Central memory CD4-positive, alpha-beta T cell (primary cell): ENCODE results near the gene BRCA2.
"Not testable (repeated sequence)": the region's sequence is repeated elsewhere in the genome, so short reads cannot be mapped to it uniquely, and the experiment has no call there.

ENCODE experiments used
- DNase-seq: peaks from one replicate; pipeline ENCODE4 v3.0.0; 2022

Gene BRCA2

DNA sequence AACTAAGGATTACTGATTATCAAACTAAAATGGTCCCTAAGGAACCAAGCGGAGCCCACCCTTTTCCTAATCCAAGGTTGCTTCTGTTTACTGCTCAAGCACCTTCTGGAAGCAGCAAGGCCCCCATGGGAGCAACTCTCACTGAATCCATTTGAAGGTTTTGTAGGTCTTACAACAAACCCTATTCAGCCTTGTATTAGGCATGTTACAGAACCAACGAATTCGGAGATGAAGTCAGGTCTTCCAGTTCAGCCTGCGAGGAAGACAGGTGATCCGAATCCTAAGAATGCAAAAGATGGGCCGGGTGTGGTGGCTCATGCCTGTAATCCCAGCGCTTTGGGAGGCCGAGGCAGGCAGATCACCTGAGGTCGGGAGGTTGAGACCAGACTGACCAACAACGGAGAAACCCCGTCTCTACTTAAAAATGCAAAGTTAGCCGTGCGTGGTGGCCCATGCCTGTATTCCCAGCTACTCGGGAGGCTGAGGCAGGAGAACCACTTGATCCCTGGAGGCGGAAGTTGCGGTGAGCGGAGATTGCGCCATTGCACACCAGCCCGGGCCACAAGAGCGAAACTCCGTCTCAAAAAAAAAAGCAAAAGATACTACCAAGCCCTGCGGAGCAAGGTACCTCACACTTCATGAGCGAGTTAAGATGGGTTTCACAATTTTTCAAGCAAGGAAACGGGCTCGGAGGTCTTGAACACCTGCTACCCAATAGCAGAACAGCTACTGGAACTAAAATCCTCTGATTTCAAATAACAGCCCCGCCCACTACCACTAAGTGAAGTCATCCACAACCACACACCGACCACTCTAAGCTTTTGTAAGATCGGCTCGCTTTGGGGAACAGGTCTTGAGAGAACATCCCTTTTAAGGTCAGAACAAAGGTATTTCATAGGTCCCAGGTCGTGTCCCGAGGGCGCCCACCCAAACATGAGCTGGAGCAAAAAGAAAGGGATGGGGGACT lies 754 bp upstream of the BRCA2 start:
- peak; percentile 71 for DNase-seq

GRCh38 chr13:32316028-32316339 lies 676 bp downstream of the BRCA2 start:
- DNase-seq, result no peak

DNA sequence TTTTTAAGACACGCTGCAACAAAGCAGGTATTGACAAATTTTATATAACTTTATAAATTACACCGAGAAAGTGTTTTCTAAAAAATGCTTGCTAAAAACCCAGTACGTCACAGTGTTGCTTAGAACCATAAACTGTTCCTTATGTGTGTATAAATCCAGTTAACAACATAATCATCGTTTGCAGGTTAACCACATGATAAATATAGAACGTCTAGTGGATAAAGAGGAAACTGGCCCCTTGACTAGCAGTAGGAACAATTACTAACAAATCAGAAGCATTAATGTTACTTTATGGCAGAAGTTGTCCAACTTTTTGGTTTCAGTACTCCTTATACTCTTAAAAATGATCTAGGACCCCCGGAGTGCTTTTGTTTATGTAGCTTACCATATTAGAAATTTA lies 1.2 kb downstream of the BRCA2 start:
- DNase-seq, result no peak

- no peak for DNase-seq
Measured at GRCh38 chr13:32317716-32318465, 2.6 kb downstream of the BRCA2 start.

GRCh38 chr13:32320528-32320927 lies 5.2 kb downstream of the BRCA2 start:
- DNase-seq, result no peak

DNA sequence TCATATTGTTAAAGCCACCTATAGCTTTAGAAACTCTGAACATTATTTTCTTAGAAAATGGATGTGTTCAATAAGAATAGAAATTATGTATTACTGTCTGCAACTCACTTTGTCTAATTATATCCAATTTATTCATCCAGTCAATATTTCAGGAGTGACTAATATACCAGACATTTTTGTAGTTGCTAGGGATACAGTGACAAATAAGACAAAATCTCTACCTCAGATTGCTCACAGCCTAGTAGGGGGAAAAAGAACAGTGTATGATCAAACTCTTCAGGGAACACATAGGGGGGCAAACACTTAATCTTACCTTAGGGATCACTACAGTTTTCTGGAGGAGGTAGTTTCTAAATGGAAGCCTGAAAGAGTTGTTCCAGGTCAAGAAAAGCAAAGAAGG lies 8.6 kb downstream of the BRCA2 start:
- no peak for DNase-seq

GRCh38 chr13:32330441-32330840 lies 15.1 kb downstream of the BRCA2 start:
- no peak for DNase-seq

- DNase-seq, result no peak
Measured at GRCh38 chr13:32334671-32335070, 19.4 kb downstream of the BRCA2 start.

DNA sequence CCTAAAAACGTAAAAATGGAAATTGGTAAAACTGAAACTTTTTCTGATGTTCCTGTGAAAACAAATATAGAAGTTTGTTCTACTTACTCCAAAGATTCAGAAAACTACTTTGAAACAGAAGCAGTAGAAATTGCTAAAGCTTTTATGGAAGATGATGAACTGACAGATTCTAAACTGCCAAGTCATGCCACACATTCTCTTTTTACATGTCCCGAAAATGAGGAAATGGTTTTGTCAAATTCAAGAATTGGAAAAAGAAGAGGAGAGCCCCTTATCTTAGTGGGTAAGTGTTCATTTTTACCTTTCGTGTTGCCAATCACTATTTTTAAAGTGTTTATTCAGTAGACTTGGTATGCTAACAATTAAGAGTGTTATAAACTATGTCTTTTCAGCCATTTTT lies 25.6 kb downstream of the BRCA2 start:
- DNase-seq, result no peak

- DNase-seq, result no peak
Measured at GRCh38 chr13:32347651-32348050, 32.3 kb downstream of the BRCA2 start.

- DNase-seq, result not testable (repeated sequence)
Measured at GRCh38 chr13:32350839-32351441, 35.6 kb downstream of the BRCA2 start.

DNA sequence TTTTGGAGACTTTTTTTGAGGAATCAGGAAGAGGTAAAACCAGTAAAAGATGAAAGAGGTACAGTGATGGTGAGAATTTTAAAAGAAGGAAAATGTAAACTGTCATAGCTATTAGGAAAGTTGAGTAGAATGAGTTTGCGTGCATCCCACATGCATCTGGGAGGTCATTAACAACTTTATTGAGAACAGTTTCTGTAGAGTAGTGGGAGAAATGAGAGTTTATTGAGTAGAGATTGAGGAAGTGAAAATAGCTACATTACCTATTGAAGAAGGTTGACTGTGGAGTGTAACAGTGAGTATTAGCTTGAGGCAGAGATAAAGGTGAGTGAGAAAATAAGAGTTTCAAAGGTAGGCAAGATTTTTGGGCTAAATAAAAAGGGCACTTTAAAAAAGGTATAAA lies 38.7 kb downstream of the BRCA2 start:
- DNase-seq, result no peak

GRCh38 chr13:32355935-32356334 lies 40.6 kb downstream of the BRCA2 start:
- not testable (repeated sequence) for DNase-seq

DNA sequence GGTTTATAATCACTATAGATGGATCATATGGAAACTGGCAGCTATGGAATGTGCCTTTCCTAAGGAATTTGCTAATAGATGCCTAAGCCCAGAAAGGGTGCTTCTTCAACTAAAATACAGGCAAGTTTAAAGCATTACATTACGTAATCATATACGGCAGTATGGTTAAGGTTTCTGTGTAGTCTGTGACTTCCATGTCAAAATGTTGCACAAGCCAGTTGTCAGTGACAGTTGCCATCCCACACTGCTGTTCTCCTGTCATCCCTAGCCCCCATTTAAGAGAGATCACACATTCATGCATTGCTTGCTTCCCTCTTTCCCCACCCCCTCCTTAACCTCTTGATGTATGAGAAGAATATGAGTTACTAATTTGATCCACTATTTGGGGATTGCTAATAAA lies 47.3 kb downstream of the BRCA2 start:
- no peak for DNase-seq

GRCh38 chr13:32370805-32371204 lies 55.5 kb downstream of the BRCA2 start:
- DNase-seq, result no peak

- no peak for DNase-seq
Measured at GRCh38 chr13:32376642-32377415, 61.5 kb downstream of the BRCA2 start.

- no peak for DNase-seq
Measured at GRCh38 chr13:32378012-32378411, 62.7 kb downstream of the BRCA2 start.

- peak; percentile 4 for DNase-seq
Measured at GRCh38 chr13:32381539-32381938, 66.2 kb downstream of the BRCA2 start.

GRCh38 chr13:32383836-32384618 lies 68.7 kb downstream of the BRCA2 start:
- no peak for DNase-seq

DNA sequence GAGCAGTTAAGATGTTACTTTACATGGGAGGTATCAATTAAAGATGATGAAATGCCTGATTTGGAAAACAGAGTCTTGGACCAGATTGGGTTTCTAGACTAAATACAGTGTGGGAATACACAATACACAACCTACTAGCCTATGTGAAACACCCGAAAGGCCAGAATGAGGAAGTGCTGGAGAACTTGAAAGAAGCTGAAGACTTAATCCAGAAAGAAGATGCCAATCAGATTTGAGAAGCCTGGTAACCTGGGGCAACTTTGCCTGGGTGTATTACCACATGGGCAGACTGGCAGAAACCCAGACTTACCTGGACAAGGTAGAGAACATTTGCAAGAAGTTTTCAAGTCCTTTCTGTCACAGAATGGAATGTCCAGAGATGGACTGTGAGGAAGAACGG lies 69.4 kb downstream of the BRCA2 start:
- DNase-seq, result no peak

- no peak for DNase-seq
Measured at GRCh38 chr13:32385410-32385809, 70.1 kb downstream of the BRCA2 start.

DNA sequence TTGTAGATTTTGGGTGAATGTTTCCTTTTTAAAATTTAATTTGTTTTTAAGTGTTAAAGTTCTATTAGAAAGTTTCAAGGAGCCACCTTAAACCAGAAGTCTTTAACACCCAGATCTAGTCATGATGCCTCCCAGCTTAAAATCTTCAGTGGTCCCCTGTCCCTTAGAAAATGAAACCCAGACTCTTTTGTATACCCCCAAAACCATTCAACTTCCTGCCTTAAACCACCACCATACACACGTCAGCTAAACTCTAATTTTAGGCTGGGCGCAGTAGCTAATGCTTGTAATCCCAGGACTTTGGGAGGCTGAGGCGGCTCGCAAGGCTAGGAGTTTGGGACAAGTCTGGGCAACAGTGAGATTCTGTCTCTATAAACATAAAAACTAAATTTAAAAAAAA lies 74.7 kb downstream of the BRCA2 start:
- DNase-seq, result no peak
